Ishikawa (cell line): ENCODE results near the gene BCL2L13.

Experiments used
- CEBPB ChIP-seq: IDR thresholded peaks from 2 replicates; pipeline ENCODE4 v1.6.1; 2012
- CREB1 ChIP-seq: IDR thresholded peaks from 2 replicates; pipeline ENCODE4 v1.6.1; 2012; ENCODE audit warnings: low read depth
- EGR1 ChIP-seq: IDR thresholded peaks from 2 replicates; pipeline ENCODE4 v1.6.1; 2012
- EP300 ChIP-seq: IDR thresholded peaks from 2 replicates; pipeline ENCODE4 v1.6.1; 2012; ENCODE audit warnings: borderline replicate concordance
- FOXM1 ChIP-seq: IDR thresholded peaks from 2 replicates; pipeline ENCODE4 v1.6.1; 2012; ENCODE audit warnings: low read depth, borderline replicate concordance
- NFIC ChIP-seq: IDR thresholded peaks from 2 replicates; pipeline ENCODE4 v1.6.1; 2012
- RAD21 ChIP-seq: IDR thresholded peaks from 2 replicates; pipeline ENCODE4 v1.6.1; 2012; ENCODE audit warnings: low read depth
- TAF1 ChIP-seq: IDR thresholded peaks from 2 replicates; pipeline ENCODE4 v1.6.1; 2012; ENCODE audit warnings: low read depth, mild to moderate bottlenecking
- TCF12 ChIP-seq: IDR thresholded peaks from 2 replicates; pipeline ENCODE4 v1.6.1; 2012; ENCODE audit warnings: low read depth
- TEAD4 ChIP-seq: IDR thresholded peaks from 2 replicates; pipeline ENCODE4 v1.6.1; 2012
- YY1 ChIP-seq: IDR thresholded peaks from 2 replicates; pipeline ENCODE4 v1.6.1; 2012; ENCODE audit warnings: low read depth
- ZBTB7A ChIP-seq: IDR thresholded peaks from 2 replicates; pipeline ENCODE4 v1.6.1; 2012; ENCODE audit warnings: low read depth
- TF ChIP-seq, protein P1 (sequence below): IDR thresholded peaks from 2 replicates; pipeline ENCODE4 v1.6.1; 2012
- TF ChIP-seq, protein P2 (sequence below): IDR thresholded peaks from 2 replicates; pipeline ENCODE4 v1.6.1; 2012
- TF ChIP-seq, protein P3 (sequence below): IDR thresholded peaks from 2 replicates; pipeline ENCODE4 v1.6.1; 2012; ENCODE audit warnings: low read depth, mild to moderate bottlenecking

Gene BCL2L13

DNA sequence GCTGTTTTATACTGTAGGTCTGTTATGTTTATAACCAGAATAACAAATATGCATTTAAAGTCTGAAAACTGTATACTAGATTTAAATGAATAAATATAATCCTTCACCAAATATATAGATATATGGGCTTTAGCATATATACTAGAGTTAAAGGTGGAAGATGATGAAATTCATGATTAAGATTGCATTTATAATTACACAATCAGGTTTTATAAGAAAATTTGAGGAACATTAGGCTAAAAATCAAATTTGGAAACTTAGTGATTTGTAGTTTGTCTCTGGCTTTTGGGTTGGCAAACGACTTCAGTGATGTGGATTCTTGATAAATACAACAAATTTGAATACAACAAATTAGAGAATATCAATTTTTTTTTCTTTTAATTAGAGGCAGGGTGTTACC, 10.0 kb downstream of the BCL2L13 start:
- no peak for TF ChIP-seq CEBPB
- TF ChIP-seq, protein P1, sequence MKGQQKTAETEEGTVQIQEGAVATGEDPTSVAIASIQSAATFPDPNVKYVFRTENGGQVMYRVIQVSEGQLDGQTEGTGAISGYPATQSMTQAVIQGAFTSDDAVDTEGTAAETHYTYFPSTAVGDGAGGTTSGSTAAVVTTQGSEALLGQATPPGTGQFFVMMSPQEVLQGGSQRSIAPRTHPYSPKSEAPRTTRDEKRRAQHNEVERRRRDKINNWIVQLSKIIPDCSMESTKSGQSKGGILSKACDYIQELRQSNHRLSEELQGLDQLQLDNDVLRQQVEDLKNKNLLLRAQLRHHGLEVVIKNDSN: no peak
- no peak for TF ChIP-seq RAD21
- TF ChIP-seq NFIC: no peak
- no peak for TF ChIP-seq TEAD4
- TF ChIP-seq CREB1: no peak
- TF ChIP-seq, protein P2, sequence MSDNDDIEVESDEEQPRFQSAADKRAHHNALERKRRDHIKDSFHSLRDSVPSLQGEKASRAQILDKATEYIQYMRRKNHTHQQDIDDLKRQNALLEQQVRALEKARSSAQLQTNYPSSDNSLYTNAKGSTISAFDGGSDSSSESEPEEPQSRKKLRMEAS: no peak
- no peak for TF ChIP-seq EGR1
- no peak for TF ChIP-seq TCF12
- TF ChIP-seq TAF1: no peak
- TF ChIP-seq FOXM1: no peak
- TF ChIP-seq, protein P3, sequence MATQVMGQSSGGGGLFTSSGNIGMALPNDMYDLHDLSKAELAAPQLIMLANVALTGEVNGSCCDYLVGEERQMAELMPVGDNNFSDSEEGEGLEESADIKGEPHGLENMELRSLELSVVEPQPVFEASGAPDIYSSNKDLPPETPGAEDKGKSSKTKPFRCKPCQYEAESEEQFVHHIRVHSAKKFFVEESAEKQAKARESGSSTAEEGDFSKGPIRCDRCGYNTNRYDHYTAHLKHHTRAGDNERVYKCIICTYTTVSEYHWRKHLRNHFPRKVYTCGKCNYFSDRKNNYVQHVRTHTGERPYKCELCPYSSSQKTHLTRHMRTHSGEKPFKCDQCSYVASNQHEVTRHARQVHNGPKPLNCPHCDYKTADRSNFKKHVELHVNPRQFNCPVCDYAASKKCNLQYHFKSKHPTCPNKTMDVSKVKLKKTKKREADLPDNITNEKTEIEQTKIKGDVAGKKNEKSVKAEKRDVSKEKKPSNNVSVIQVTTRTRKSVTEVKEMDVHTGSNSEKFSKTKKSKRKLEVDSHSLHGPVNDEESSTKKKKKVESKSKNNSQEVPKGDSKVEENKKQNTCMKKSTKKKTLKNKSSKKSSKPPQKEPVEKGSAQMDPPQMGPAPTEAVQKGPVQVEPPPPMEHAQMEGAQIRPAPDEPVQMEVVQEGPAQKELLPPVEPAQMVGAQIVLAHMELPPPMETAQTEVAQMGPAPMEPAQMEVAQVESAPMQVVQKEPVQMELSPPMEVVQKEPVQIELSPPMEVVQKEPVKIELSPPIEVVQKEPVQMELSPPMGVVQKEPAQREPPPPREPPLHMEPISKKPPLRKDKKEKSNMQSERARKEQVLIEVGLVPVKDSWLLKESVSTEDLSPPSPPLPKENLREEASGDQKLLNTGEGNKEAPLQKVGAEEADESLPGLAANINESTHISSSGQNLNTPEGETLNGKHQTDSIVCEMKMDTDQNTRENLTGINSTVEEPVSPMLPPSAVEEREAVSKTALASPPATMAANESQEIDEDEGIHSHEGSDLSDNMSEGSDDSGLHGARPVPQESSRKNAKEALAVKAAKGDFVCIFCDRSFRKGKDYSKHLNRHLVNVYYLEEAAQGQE: no peak
- no peak for TF ChIP-seq YY1
- TF ChIP-seq ZBTB7A: no peak
- TF ChIP-seq EP300: no peak

DNA sequence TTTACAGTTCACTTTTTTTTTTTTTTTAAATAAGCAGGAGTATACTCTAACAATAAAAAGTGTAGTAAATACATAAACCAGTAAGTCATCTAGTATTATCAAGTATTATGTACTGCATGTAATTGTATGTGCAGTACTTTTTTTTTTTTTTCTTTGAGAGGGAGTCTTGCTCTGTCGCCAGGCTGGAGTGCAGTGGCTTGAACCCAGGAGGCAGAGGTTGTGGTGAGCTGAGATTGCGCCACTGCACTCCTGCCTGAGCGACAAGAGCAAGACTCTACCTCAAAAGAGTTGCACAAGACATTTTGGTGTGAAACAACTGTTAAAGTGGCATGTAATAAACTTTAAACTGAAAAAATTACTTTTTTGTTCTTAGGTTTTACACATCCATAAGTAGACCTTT, 16.7 kb downstream of the BCL2L13 start:
- no peak for TF ChIP-seq EP300
- TF ChIP-seq CEBPB: no peak
- no peak for TF ChIP-seq FOXM1
- TF ChIP-seq CREB1: no peak
- TF ChIP-seq TAF1: no peak
- no peak for TF ChIP-seq TEAD4
- TF ChIP-seq, protein P3: no peak
- no peak for TF ChIP-seq RAD21
- TF ChIP-seq NFIC: no peak
- no peak for TF ChIP-seq EGR1
- TF ChIP-seq YY1: no peak
- TF ChIP-seq, protein P1: no peak
- TF ChIP-seq TCF12: no peak
- TF ChIP-seq, protein P2: no peak
- TF ChIP-seq ZBTB7A: no peak

DNA sequence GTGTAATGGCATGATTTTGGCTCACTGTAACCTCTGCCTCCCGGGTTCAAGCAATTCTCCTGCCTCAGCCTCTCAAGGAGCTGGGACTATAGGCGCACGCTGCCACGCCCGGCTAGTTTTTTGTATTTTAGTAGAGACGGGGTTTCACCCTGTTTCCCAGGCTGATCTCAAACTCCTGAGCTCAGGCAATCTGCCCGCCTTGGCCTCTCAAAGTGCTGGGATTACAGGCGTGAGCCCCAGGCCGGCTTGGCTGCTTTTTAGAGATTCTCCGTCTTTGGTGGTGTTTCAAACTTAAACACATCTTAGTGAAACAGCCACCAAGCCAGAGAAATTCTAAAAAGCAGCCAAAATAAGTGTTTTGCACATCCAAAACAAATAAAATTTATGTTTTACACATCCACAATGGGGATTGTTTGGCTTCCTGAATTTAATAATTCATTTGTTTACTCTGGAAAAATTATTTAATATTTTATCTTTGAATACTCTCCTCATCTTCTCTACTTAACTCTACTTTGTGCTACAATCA, 18.4 kb downstream of the BCL2L13 start:
- TF ChIP-seq TEAD4 (no peak), FOXM1 (no peak), YY1 (no peak), TCF12 (no peak), CEBPB (no peak), RAD21 (no peak), EP300 (no peak), CREB1 (no peak), NFIC (no peak), EGR1 (no peak), TAF1 (no peak)
- TF ChIP-seq, protein P3: no peak
- TF ChIP-seq, protein P1: no peak
